ENCODE measurements around the gene PURB.
"Not testable (repeated sequence)": the region's sequence is repeated elsewhere in the genome, so short reads cannot be mapped to it uniquely, and the experiment has no call there.

- not testable (repeated sequence) for TF ChIP-seq EZH2 (optimal IDR thresholded peaks at IDR 0.05; ENCODE audit: low read depth, low read length); EZH2phosphoT487 (IDR thresholded peaks at IDR 0.05; ENCODE audit: low read length); CTCF (IDR thresholded peaks at IDR 0.05; ENCODE audit: low read length)
Measured at GRCh38 chr7:44871918-44872317, 13.4 kb downstream of the PURB start.
